HepG2 (cell line): Measurements from ENCODE around the gene ERCC5. TPM values are rescaled to one million over a fixed set of nuclear protein-coding genes. Genes with fewer than 3 reads are reported as not detected.

ENCODE experiments used
- ATAC-seq: fragments of 200-7000 bp; cut with Tn5 transposase; 3 replicates; pipeline ENCODE4 v1.9.1; 2020; ENCODE audit warnings: mild to moderate bottlenecking, moderate library complexity
- BruUV-seq: library from RNA; stranded (reverse); fragments of 400-500 nt; replicated peaks from 2 replicates; lab custom pipeline; 2021; lab: Mats Ljungman, UMichigan
- CTCF ChIA-PET: fragments of 300-600 bp; formaldehyde crosslinking; extraction: SDS; loops from one replicate; lab custom pipeline; 2021; ENCODE audit warnings: low total read pairs, inconsistent platforms, low intra/inter-chr PET ratio; lab: Yijun Ruan, JAX
- POLR2A ChIA-PET: fragments of 350-600 bp; sonication (Branson Sonifier 250); formaldehyde crosslinking; loops from one replicate; lab custom pipeline; 2020; ENCODE audit warnings: antibody characterized with exemption, inconsistent platforms; lab: Yijun Ruan, JAX
- DNase-seq: peaks from one replicate; pipeline ENCODE4 v3.0.0-alpha.2; 2015; ENCODE audit warnings: low spot score
- FAIRE-seq: peaks from 3 replicates; lab custom pipeline; 2011; peaks lifted over from hg19 to GRCh38; lab: Jason Lieb, UNC
- H2AFZ ChIP-seq: one replicate; pipeline ENCODE4 v1.6.1; 2011; ENCODE audit warnings: low read length, inconsistent platforms
- H3K27ac ChIP-seq: fragments of 300-600 bp; 3 replicates; pipeline ENCODE4 v1.8.0; 2011; ENCODE audit warnings: mixed run types, mild to moderate bottlenecking, mixed read lengths, low read length, inconsistent platforms; ENCODE audit not compliant: insufficient read depth; ENCODE audit errors: extremely low read length
- H3K27me3 ChIP-seq, 2 experiments: fragments of 200-600 bp in 1 of 2; 2 replicates in 1 of 2; 3 replicates in 1 of 2; pipeline versions ENCODE4 v1.6.0 to v1.8.0; 2011; ENCODE audit warnings: low read length in 2 of 2, mild to moderate bottlenecking in 2 of 2, moderate library complexity in 2 of 2, inconsistent platforms in 1 of 2; ENCODE audit not compliant: insufficient read depth in 2 of 2, control insufficient read depth in 1 of 2
- H3K36me3 ChIP-seq, 2 experiments: fragments of 200-600 bp in 1 of 2; replicated peaks in 1 of 2; 2 replicates in 1 of 2; 3 replicates in 1 of 2; pipeline versions ENCODE4 v1.5.1 to v1.8.0; 2011; ENCODE audit warnings: low read length in 2 of 2, inconsistent platforms in 1 of 2; ENCODE audit not compliant: insufficient read depth in 2 of 2, control insufficient read depth in 1 of 2
- H3K4me1 ChIP-seq: 2 replicates; pipeline ENCODE4 v1.5.1; 2012; ENCODE audit warnings: low read length, inconsistent platforms; ENCODE audit not compliant: insufficient read depth
- H3K4me2 ChIP-seq: 2 replicates; pipeline ENCODE4 v1.6.0; 2011; ENCODE audit warnings: low read depth, low read length, inconsistent platforms
- H3K4me3 ChIP-seq, 3 experiments: fragments of 200-600 bp in 1 of 3; sonication (generic), shearing (Covaris generic) in 1 of 3; replicated peaks in 1 of 3; 2 replicates each; pipeline ENCODE4 v1.5.1; 2011 to 2016; ENCODE audit warnings: low read length in 3 of 3, inconsistent platforms in 2 of 3, low read depth in 2 of 3, mild to moderate bottlenecking in 2 of 3, control low read depth in 1 of 3, mixed read lengths in 1 of 3; ENCODE audit not compliant: insufficient read depth in 1 of 3
- H3K79me2 ChIP-seq: one replicate; pipeline ENCODE4 v1.6.1; 2011; ENCODE audit warnings: low read length, inconsistent platforms; ENCODE audit not compliant: insufficient read depth
- H3K9ac ChIP-seq: 2 replicates; pipeline ENCODE4 v1.6.0; 2011; ENCODE audit warnings: mild to moderate bottlenecking, low read depth, low read length, inconsistent platforms; ENCODE audit not compliant: insufficient read depth
- H3K9me3 ChIP-seq: 2 replicates; pipeline ENCODE4 v1.5.1; 2012; ENCODE audit warnings: mild to moderate bottlenecking, low read length
- H4K20me1 ChIP-seq: 2 replicates; pipeline ENCODE4 v1.6.0; 2011; ENCODE audit warnings: inconsistent platforms, mild to moderate bottlenecking, low read length, moderate library complexity; ENCODE audit not compliant: insufficient read depth
- GATA4 ChIP-seq: sonication (generic); IDR thresholded peaks from 2 replicates; pipeline ENCODE4 v1.6.1; 2016; ENCODE audit warnings: antibody characterized with exemption, low read depth, borderline replicate concordance
- GATAD2A ChIP-seq: IDR thresholded peaks from 2 replicates; pipeline ENCODE4 v1.6.1; 2016
- HINFP ChIP-seq: sonication (generic); formaldehyde crosslinking; IDR thresholded peaks from 2 replicates; pipeline ENCODE4 v1.4.0; 2020; ENCODE audit warnings: low read depth, mild to moderate bottlenecking, missing genetic modification reagents
- HOXD1 ChIP-seq: sonication (generic); formaldehyde crosslinking; IDR thresholded peaks from 2 replicates; pipeline ENCODE4 v1.5.0; 2020; ENCODE audit warnings: missing genetic modification reagents
- KDM3A ChIP-seq: IDR thresholded peaks from 2 replicates; pipeline ENCODE4 v1.6.1; 2018; ENCODE audit warnings: low read depth, missing compliant biosample characterization
- MED13 ChIP-seq: sonication (generic); formaldehyde crosslinking; IDR thresholded peaks from 2 replicates; pipeline ENCODE4 v1.5.0; 2020; ENCODE audit warnings: missing genetic modification reagents
- NONO ChIP-seq, 2 experiments: fragments of 450-650 bp in 1 of 2; sonication (generic) in 1 of 2; formaldehyde crosslinking in 1 of 2; IDR thresholded peaks in 1 of 2; conservative IDR thresholded peaks in 1 of 2; 2 replicates each; pipeline versions ENCODE4 v1.6.1 to v1.8.0; 2017 to 2022; ENCODE audit warnings: mild to moderate bottlenecking in 1 of 2, missing genetic modification reagents in 1 of 2, moderate library complexity in 1 of 2
- NR3C1 ChIP-seq: sonication (generic); formaldehyde crosslinking; IDR thresholded peaks from 2 replicates; pipeline ENCODE4 v1.4.0; 2020; ENCODE audit warnings: missing genetic modification reagents
- SOX6 ChIP-seq, 2 experiments: fragments of 450-650 bp in 1 of 2; sonication (generic) in 1 of 2; formaldehyde crosslinking in 1 of 2; IDR thresholded peaks; 2 replicates each; pipeline versions ENCODE4 v1.4.0 to v1.6.1; 2017 to 2020; ENCODE audit warnings: antibody characterized with exemption in 1 of 2, mild to moderate bottlenecking in 1 of 2, missing genetic modification reagents in 1 of 2
- ZBTB34 ChIP-seq: sonication (generic); formaldehyde crosslinking; IDR thresholded peaks from 2 replicates; pipeline ENCODE4 v1.8.0; 2022; ENCODE audit warnings: mild to moderate bottlenecking, missing genetic modification reagents
- ZNF12 ChIP-seq: sonication (generic); formaldehyde crosslinking; IDR thresholded peaks from 2 replicates; pipeline ENCODE4 v1.5.0; 2020; ENCODE audit warnings: missing genetic modification reagents
- ZNF225 ChIP-seq: sonication (generic); formaldehyde crosslinking; IDR thresholded peaks from 2 replicates; pipeline ENCODE4 v1.4.0; 2020; ENCODE audit warnings: mild to moderate bottlenecking, missing genetic modification reagents
- ZNF7 ChIP-seq: IDR thresholded peaks from 2 replicates; pipeline ENCODE4 v1.6.1; 2016; ENCODE audit warnings: missing biosample characterization, missing genetic modification reagents
- WGBS: methylation state at CpG from one replicate; pipeline ENCODE4 v1.1.6; 2017; ENCODE audit warnings: low lambda C conversion rate; 5-methylcytosine and 5-hydroxymethylcytosine counted together
- in situ Hi-C: cut with HindIII; loops from 2 replicates; pipeline ENCODE4 v1.10.0; 2017; ENCODE audit warnings: low pct_unique_long_range_greater_than_20kb; ENCODE audit not compliant: extremely low pct_ligation_motif_present
- intact Hi-C: fragments of 100-400 bp; cut with micrococcal nuclease; formaldehyde crosslinking; loops from one replicate; pipeline ENCODE4 v1.10.0; 2022; ENCODE audit not compliant: unreplicated experiment
- polyA plus RNA-seq, 8 experiments: library from polyadenylated mRNA; depleted of rRNA in 3 of 8; stranded (reverse) in 7 of 8; unstranded in 1 of 8; fragments of >200 nt; fragmentation: Illumina TruSeq in 4 of 8; extraction: Trizol in 4 of 8; gene quantifications; 2 replicates each; pipeline versions ENCODE4 v1.2.1 to v1.2.3, GENCODE V29; 2011 to 2016; ENCODE audit warnings: low read depth in 4 of 8, missing spikeins in 1 of 8, mixed read lengths in 1 of 8; ENCODE audit not compliant: insufficient read depth in 1 of 8
- total RNA-seq, 5 experiments: library from RNA; depleted of rRNA; stranded (reverse); fragments of >200 nt; fragmentation: Illumina TruSeq; extraction: Trizol; gene quantifications; 2 replicates each; pipeline ENCODE4 v1.2.3, GENCODE V29; 2016; ENCODE audit warnings: low read depth in 1 of 5
- TF ChIP-seq, protein P1 (sequence below): sonication (generic); formaldehyde crosslinking; IDR thresholded peaks from 2 replicates; pipeline ENCODE4 v1.4.0; 2020; ENCODE audit warnings: missing genetic modification reagents, low read depth, mild to moderate bottlenecking, borderline replicate concordance
- TF ChIP-seq, protein P2 (sequence below): sonication (generic); formaldehyde crosslinking; IDR thresholded peaks from 2 replicates; pipeline ENCODE4 v1.8.1; 2023; ENCODE audit warnings: mild to moderate bottlenecking, moderate library complexity, missing genetic modification reagents

The ERCC5 gene
- total and polyA plus RNA-seq, 2 of the 13 experiments (the other 11 are each of a cell fraction or from before 2014, with no cell fraction given) = 12.9 to 35.5 TPM

DNA sequence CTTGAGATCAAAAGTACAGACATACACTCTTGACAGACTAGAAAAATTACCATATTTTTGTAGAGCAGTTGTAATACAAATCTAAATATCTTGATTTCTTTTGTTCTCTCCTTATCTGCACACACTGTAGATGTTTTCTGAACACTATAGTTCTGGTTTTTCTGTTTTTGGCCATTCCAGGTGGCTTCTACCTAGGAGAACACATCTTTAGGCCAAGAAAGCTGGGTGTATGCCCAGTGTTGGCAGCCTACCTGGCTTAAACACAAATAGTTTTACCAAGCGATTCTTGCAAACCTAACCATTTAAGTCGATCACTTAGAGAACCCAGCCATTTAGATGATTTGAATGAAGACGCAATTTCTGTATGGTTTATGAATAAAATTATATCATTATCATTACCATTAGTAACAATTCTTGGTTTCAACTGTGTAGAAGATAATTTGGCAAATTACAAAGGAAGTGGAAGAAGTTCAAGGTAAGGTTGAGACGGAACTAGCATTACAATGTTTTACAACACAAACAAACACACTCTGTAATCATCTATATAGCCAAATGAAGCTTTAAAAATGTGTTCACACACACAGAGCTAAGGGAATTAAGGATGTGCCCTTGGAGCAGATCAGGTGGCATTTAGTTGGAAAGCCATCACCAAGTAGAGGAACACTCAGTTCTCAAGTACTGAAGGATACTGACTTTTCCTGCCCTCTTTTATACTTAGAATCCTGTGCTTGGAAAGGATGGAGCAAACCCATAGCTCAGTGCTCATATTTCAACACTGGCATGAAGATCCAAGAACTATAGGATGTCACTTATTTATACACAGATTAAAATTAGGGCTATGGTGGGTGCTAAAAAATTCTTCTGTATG, 36.2 kb downstream of the ERCC5 start (continued):
- TF ChIP-seq, protein P1, sequence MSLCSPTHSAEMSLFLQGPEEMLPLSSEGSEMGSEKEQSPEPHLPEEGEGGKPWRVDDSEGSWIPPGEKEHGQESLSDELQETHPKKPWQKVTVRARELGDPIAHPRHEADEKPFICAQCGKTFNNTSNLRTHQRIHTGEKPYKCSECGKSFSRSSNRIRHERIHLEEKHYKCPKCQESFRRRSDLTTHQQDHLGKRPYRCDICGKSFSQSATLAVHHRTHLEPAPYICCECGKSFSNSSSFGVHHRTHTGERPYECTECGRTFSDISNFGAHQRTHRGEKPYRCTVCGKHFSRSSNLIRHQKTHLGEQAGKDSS (CRISPR knock-in tag) = no peak
- TF ChIP-seq HINFP (CRISPR knock-in tag) (no peak), ZBTB34 (CRISPR knock-in tag) (no peak), NONO (IDR thresholded peaks at IDR 0.05) (no peak), NONO (CRISPR knock-in tag; conservative IDR thresholded peaks at IDR 0.05) (no peak)

DNA sequence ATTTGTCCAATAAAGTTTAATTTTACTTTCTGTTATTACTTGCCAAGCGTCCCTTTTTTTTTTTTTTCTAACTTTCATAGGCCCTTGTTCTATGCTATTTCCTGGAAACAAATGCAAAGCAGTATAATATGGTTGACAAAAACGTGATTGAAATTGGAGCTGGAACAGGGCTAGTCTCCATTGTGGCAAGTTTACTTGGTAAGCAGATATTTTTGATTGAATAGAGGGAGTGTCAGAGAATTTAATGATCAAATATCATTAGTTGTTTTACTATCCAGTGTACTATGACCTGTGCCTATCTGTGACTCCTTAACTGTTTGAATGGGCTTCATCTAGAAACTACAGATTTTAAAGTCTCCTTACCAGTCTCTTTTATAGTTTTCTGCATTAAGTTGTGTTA, 46.7 kb downstream of the ERCC5 start:
- Histone ChIP-seq H3K4me2 (no peak overlapping the region), H3K36me3 (no peaks in the 10 kb centered on the region), H3K27me3 (no peaks in the 10 kb centered on the region), H3K9me3 (no peaks in the 10 kb centered on the region), H3K27ac (no peak overlapping the region), H3K9ac (no peak overlapping the region), H2AFZ (no peak overlapping the region), H3K79me2 (no peaks in the 10 kb centered on the region), H4K20me1 (no peaks in the 10 kb centered on the region), H3K4me1 (peaks cover 2% of the 10 kb centered on the region), H3K4me3 (no peak overlapping the region)
- intact Hi-C loops = no loop called here
- TF ChIP-seq GATAD2A (CRISPR knock-in tag) (no peak), GATA4 (no peak), SOX6 (IDR thresholded peaks at IDR 0.05) (no peak), SOX6 (CRISPR knock-in tag; IDR thresholded peaks at IDR 0.05) (no peak), ZNF12 (CRISPR knock-in tag) (no peak), KDM3A (no peak), MED13 (CRISPR knock-in tag) (no peak), NR3C1 (CRISPR knock-in tag) (no peak), ZNF225 (CRISPR knock-in tag) (no peak), HOXD1 (no peak), ZNF7 (CRISPR knock-in tag) (no peak)
- TF ChIP-seq, protein P2, sequence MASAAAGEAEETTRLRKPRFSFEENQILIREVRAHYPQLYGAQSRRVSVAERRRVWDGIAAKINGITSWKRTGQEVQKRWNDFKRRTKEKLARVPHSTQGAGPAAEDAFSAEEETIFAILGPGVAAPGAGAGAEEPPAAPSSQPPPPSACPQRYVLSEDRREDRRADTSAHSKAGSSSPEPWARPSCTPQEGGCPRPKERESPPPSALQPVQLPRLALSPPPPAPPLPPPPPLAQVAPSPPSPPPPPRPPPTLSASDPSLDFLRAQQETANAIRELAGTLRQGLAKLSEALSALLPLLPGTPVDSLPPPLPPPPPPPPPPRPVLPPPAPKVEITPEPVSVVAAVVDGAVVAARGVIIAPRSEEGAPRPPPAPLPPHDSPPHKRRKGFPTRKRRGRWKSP = no peak
- ChIA-PET POLR2A (no interaction called here), CTCF (no interaction called here)
- no peak for ATAC-seq
- no peak for DNase-seq
- 21% methylated on average over 2 of the region's 2 CpGs for WGBS
- no TSS peak for BruUV-seq
- FAIRE-seq = no peak
- in situ Hi-C loops = no loop called here
